IPS-NIHi11 (cell line): ENCODE results near the gene HDAC5.
A peak's percentile ranks its signal among the peaks of the same experiment; 100 is the strongest.
"Not testable (repeated sequence)": the region's sequence is repeated elsewhere in the genome, so short reads cannot be mapped to it uniquely, and the experiment has no call there.

Experiments used
- DNase-seq: peaks from one replicate; pipeline ENCODE4 v3.0.0; 2012; ENCODE audit warnings: mixed read lengths, low spot score

HDAC5 gene

DNA sequence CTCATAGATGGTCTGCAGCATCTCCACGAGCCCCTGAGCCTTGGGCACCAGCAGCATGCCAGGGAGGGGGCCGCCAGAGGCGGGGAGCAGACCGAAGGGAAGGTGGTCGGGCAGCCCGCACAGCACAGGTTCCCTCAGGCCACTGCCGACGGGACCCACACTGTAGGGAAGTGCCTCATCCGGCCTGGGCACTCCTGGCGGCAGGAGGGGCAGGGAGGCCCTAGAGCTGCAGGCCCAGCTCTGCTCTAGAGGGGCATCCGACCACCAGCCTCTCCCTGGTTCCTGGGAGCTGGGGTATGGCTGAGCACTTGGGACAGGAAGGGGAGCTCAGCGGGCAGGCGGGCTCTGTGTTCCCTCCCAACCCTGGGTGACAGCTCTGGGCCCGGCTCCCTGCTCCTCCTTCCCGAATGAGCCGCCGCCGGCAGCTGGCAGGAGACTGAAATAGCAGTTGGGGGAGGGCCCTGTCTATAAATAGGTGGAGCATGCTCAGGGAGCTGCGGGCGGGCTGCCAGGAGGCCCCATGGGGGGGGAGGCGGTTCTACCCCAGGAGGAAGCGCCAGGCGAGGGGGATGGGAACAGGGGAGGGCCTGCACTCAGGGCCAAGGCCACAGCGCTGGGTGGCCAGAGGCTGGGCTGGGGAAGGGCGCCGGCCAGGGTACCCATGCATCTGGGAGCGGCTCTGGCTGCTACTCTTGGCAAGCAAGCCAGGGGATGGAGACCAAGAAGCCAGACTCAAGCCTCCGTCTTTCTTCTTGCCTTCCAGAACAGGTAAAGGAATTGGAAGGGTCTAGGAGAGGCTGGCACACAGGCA lies 12.4 kb downstream of the HDAC5 start:
- peak; percentile 91 for DNase-seq

DNA sequence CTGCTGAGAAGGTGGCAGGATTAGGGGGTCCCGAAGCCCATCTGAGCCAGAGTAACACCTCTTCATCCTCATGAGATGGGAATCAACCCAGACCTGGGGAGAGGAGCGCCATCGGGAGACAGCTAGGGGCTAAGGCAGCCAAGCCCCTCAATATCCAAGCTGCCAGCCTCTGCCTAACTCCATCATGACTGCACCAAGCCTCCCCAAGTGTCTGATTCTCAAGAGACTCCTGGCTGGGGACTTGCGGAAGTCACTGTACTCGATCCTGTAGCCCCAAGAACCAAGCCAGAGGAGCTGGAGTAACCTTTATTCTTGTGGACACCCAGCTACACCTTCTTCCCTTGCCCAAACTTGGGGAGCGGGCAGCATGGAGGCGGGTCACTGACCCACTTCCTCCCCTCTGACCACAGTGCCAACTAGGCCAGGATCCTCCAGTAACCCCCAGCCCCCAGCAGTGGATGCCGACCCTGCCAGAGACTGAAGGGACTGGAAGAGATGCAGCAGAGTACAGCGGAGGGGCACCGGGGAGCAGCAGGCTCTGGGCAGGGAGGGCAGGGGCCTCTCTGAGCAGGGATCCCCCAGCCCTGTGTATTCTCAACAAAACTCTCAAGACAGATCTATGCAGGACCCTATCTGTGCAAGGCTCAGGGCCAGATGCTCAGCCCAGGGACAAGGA lies 13.3 kb downstream of the HDAC5 start:
- DNase-seq = no peak

DNA sequence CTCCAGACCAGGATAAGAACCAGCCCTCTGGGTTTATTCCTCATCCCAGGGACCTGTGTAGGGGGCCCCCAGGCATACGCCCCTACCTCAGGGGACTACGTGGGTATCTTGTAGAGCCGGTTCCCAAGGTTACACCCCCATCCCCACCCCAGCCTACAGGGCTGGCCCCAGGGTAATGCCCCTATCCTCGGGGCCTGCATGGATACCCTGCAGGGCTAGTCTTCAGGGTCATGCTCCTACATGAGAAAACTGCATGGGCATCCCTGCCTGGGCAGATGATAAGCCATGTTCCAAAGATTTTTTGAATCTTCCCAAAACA lies 14.2 kb downstream of the HDAC5 start:
- no peak for DNase-seq

DNA sequence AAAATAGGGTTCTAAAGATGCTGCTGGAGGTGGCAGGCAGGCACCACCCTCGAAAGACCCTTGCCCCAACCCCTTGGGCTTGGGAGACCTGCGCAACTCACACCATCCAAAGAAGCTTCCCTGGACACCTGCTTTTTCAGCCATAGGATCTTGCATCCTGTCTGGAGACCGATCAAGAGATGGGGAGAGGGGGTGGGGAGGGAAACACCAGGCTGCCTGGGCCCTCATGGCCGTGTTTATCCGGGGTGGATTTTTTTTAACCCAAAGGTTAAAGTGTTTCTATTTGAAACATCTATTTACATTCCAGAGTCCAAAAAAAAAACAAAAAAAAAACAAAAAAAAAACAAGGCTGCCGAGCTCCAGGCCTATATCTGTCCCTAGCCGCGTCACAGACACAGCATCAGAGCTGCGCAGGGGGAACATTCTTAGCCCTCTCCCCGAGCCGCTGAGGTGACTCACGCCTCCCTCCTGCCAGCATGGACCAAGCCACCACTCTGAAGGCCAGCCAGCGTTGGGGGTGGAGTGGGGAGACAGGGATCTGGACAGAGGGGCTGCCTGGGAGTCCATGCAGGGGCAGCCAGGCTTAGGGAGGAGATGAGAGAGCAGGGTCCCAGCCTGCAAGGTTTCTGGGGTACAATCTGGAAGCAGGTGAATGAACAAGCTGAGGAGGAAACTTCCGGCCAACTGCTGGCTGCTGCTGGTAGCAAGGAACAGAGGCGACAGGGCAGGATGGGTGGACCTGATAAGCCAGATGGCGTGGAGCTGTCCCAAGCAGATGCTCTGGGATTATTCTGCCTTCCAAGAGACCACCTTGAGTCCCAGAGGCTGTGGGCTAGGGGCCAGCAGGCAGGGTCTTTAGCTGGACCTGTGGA lies 14.8 kb downstream of the HDAC5 start:
- no peak for DNase-seq

DNA sequence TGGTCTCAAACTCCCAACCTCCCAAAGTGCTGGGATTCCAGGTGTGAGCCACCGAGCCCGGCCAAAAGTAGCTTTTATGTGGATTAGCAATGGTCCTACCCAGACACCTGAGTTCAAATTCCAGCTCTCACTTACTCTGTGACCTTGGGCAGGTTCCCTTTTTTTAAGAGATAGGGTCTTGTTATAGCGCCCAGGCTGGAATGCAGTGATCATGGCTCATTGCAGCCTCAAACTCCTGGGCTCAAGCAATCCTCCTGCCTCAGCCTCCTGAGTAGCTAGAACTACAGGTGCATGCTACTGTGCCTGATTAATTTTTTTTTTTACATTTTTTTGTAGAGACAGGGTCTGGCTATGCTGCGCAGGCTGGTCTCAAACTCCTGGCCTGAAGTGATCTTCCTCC lies 16.6 kb downstream of the HDAC5 start:
- DNase-seq = no peak

DNA sequence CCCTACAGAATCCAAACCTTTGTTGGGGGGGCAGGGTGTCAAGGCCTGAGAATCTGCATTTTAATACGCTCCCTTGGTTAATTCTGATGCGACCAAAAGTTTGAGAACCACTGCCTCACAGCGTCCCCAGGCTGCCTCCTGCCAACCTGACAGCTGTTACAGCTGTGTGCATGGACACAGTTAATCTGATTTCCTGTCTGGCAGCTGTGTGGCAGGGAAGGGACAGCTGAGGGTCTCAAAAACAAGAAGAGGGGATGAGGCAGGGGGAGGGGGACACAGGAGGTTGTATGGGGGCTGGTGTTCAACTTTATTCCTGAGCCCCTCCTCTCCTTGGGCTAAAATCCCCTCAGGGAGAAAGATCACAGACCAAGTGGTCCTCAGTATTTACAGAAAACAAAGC lies 17.5 kb downstream of the HDAC5 start:
- DNase-seq = no peak

DNA sequence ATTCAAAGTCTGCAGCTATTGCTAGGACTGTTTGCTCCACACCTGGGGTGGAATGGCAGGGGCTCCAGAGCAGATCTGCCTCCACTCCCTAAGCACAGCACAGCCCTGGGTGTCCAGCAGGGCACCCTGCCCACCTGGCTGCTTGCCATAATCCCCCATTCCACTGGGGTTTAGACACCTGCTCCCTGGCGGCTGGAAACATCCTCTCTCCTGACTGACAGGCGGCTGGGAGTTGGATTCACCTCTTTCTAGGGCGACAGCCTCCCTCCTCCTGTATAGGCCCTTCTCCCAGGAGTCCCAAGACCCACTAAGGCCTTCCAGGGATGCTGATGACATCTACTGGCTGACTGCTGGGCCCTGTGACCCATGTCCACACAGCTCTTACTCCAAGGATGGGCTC lies 18.0 kb downstream of the HDAC5 start:
- no peak for DNase-seq

DNA sequence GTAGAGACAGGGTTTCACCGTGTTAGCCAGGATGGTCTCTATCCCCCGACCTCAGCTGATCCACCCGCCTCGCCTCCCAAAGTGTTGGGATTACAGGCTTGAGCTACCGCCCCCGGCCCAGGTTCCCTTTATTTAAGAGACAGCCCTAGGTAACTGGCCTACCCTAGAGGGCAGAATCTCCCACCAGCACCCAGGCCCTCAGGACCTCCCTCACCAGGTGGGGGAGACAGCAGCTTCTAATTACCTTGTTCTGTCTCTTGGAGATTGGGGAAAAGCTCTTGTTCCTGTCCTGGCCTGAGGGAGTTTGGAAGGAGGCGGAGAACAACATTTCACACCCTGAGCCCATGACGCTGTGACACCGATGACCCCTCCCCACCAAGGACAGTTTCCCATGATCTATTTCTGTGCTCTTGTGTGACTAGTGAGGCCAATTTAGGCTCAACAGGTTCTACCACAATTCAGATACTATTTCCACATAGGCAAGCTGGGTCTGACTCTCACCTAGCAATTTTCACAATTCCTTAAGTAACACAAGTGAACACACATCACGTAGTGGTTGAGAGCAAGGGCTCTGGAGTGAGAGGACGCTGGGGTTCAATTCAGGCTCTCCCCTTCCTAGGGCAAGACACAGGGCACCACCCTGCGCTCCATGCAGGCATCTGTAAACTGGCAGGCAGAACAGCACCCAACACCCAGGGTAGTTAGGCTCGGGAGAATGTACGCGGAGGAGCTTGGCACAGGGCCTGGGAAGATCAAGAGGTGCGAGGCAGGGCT lies 20.4 kb downstream of the HDAC5 start:
- no peak for DNase-seq

DNA sequence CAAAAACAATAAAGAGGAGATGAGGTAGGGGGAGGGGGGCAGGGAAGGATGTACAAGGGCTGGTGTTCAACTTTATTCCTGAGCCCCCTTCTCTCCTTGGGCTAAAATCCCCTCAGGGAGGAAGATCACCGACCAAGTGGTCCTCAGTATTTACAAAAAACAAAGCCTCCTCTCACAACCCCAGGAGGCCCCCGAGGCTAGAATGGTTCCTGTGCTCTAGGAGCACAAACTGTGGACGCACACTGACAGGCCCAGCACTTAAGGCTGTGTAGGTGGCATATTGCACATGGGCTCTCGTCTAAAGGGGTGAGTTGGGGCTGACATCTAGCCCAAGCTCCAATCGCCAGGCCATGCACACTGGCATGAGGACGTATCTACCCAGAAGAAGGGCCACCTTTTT lies 21.6 kb downstream of the HDAC5 start:
- not testable (repeated sequence) for DNase-seq

DNA sequence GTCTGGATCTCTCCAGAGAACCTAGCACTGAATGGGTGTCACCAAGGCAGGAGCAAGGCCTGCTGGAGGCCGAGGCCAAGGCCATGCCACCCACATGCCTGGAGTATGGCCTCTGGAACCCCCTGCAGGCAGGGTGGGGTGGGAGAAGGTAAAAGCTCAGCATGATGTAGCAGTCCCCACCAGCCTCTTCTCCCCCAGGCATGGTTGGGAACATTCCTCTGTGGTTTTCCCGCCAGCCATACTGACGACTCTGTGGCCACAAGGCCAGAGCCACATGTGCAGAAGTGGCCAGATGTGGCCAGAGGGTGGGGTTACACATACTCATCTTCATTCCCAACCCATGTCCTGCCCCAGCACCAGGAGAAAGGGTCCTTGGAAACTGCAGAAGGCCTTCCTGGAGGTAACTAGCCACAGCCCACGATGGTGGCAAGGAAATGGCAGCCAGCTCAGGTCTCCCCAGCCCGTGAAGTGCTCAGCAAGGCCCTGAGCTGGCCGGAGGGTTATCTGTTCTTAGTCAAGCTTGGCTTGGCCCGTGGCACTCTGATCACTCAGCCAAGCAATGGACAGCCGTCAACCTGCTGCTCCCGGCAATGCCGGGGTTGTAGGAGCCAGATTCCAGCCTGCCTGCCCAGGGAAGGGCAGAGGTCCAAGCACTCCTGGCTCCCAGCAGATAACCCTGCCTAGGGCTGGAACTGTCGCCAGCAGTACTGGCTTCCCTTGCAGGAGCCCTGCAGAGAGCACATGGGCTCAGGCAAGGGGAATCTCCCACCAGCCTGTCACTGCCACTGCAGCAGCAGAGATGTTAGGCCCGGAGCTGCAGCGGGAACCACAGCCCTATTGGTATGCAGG lies 26.1 kb downstream of the HDAC5 start:
- no peak for DNase-seq

DNA sequence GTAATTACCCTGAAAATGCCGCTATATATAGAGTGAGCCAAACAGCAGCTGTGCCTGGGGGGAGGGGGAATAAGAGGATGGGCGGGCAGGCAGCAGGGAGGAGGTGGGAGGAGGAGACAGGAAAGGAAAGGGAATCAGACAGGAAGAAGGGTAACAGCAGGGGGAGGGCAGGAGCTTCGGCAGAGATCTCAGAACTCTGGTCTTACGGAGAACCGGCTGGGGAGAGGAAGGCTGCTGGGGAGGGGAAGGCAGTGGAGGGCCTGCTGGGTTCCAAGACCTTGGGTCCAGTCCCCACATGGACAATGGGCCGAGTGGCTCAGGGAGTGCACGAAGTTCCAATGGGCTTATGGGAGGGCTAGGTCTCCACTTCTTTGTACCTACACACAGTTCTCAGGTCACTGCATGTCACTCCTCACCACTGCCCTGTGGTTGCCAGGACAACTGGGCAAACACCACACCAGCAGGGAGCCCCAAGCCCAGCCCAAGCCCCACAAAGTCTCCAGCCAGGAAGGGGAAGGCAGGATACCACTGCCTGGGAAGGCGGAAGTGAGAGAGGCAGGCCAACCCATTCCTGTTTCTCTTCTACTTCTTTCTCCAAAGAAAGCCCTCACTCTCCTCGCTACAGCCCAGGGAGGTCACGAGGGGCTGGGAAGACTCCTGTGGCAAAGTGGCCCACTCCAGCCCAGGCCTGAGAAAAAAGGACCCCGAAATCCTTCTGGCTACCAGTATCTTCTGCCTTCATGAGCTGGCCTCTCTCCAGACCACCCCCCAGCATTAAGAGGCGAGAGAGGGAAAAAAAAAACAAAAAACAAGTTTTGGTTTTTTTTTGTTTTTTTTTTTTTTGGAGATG lies 27.6 kb downstream of the HDAC5 start:
- peak; percentile 81 for DNase-seq

DNA sequence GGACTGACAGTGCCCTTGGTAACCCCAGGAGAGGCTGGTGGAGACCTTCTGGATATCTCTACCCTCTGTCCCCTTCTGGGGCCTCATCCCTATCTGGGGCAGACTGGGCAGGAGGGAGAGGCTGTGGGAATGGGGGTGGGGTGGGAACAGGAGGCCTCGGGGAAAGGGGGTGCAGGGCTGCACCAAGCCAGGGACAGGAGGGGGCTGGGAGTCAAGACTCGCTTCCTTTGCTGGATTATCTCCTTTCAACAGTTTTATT lies 28.1 kb downstream of the HDAC5 start:
- DNase-seq = no peak

DNA sequence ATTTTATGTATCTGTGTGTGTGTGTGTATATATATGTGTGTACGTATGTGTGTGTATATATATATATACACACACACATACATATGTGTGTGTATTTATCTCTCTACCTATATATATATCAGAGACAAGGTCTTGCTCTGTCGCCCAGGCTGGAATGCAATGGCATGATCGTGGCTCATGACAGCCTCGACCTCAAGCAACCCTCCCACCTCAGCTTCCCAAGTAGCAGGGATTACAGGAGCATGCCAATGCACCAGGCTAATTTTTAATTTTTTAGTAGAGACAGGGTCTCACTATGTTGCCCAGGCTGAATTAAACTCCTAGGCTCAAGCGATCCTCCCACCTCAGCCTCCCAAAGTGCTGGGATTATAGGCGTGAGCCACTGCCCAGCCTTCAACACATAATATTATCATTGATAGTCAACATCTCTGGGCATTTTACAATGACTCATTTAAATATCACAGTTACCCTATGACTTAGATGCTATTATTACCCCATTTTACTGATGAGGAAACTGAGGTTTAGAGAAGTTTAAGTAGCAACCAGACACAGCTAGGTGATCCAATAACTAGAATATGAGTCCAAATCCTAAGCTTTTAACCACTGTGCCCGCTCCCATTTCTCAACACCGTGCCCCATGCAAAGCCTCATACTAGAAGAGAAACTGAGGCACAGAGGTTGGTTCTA lies 28.6 kb downstream of the HDAC5 start:
- no peak for DNase-seq

DNA sequence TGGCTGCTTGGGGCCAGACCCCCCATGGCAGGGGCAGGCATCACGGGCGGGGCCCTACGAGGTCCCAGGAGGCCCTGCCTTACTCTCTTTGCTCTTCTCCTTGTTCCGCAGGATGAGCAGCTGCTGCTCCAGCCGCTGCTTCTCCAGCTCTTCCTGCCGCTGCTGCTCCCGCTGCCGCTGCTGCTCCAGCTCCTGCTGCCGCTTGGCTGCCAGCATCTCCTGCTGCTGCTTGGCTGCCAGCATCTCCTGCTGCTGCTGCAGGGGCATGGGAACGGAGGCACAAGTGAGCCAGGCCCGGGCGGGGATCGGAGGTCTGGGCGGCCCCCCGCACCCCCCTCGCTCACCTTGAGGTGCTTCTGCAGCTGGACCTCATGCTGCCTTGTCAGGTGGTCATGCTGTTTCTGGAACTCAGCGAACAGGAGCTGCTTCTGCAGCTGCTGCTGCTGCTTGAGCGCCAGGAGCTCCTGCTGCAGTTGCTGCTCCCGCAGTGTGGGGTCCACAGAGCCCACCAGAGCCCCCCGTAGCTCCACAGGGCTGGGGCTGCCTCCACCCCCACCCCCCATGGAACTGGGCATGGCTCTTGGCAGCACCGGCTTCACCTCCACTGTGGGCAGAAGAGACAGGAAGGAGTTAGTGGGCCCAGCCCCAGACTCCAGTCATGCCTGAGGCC lies 30.1 kb downstream of the HDAC5 start:
- DNase-seq = no peak

DNA sequence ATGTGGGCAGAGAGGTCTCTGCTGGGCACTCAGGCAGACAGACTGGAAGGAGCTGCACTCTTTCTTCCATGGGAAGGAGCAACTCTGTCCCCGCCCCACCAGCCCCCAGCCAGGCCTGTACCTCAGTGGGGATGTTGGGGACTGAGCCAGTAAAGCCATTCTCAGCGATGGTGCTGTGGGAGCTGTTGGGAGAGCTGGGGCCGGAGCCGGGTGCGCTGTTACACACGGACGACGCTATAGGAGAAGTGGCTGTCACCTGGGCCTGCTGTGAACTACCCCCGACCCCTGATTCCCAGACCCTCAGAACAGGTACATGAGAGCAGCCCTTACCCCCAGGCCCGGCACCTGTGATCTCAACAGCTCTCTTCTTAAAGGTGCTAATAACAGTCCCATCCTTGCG lies 31.4 kb downstream of the HDAC5 start:
- no peak for DNase-seq

DNA sequence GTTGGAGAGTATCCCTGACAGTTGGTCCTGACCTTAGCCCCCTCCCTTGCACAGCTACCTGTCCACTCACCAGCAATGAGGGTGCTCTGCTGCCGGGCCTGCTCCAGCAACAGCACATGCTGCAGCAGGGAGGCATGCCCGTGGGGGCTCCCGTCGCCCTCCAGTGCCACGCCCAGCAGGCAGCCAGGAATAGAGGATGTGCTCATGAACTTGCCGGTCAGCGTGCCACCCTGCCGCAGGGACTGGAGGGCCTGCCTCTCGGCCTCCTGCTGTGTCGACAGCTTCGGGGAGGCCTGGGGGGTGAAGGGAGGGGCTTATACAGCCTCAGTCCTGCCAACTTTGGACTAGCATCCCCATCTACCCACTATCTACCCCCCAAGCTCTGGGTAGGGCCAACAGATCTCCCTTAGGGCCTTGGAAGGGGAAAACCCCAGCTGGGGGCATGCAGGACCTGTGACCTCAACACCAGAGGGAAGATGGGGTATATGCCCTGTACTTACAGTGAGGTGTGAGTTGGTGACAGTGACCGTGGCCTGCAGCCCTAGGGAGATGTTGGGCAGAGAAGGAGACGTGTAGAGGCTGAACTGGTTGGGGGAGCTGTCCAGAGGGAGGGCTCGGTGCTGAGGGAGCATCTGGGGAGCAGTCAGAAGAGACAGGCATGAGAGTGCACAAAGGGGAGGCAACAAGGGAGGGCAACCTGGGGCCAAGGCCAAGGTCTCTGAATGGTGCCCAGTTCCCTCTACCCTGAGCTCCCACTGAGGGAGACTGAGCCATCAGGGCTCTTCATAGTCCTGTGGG lies 32.0 kb downstream of the HDAC5 start:
- no peak for DNase-seq

DNA sequence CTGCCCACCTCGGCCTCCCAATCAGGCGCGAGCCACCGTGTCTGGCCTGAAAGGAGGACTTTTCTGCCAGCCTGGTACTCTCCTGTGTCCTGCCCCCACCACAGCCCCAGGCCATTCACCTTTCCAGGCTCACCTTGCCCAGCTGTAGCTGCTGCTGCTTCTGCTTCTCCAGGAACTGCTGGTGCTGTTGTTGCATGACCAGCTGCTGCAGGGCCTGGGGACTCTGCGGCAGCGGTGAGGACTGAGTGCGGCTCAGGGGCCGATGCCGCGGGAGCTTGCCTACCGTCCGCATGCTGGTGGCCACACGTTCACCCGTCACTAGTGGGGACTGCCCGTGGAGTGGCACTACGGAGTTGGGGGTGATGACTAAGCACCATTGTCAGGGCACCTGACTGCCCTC lies 35.2 kb downstream of the HDAC5 start:
- no peak for DNase-seq

DNA sequence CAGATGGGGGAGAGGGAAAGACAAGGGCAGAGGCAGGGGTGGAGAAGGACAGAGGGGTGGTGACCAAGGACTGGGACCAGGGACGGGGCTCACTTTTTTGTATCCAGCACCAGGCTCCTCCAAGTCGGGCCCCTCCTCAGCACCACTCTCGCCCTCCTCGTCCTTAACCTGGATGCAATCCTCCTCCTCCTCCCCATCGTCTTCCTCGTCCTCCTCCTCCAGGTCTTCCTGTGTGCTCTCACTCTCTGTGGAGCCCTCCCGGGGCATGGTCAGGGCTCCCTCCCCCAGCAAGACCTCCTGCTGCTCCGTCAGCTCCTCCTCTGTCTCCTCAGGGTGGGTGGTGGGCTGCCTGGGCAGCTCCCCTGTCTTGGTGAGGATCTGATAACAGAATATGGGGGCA lies 36.1 kb downstream of the HDAC5 start:
- DNase-seq = peak; percentile 33
